Common myeloid progenitor, CD34-positive (primary cell): ENCODE data around the gene KREMEN1.
"Not testable (repeated sequence)": the region's sequence is repeated elsewhere in the genome, so short reads cannot be mapped to it uniquely, and the experiment has no call there.

ENCODE experiments used
- CTCF ChIA-PET: fragments of 350-600 bp; sonication (Branson Sonifier 250); formaldehyde crosslinking; loops from one replicate; lab custom pipeline; 2021; ENCODE audit warnings: antibody characterized with exemption; lab: Charles Lee
- POLR2A ChIA-PET: fragments of 350-600 bp; sonication (Branson Sonifier 250); formaldehyde crosslinking; loops from one replicate; lab custom pipeline; 2021; ENCODE audit warnings: antibody characterized with exemption; lab: Charles Lee
- DNase-seq, 3 donors: peaks; one replicate each; pipeline versions ENCODE4 v3.0.0 to v3.0.0-alpha.2; 2013
- H3K27ac ChIP-seq, 2 experiments: 1 replicate in 1 of 2; 2 replicates in 1 of 2; pipeline ENCODE4 v1.7.0; 2013; ENCODE audit warnings: inconsistent platforms in 2 of 2, low read length in 2 of 2, mild to moderate bottlenecking in 2 of 2, low read depth in 1 of 2, moderate library complexity in 1 of 2; ENCODE audit not compliant: severe bottlenecking in 2 of 2, insufficient read depth in 1 of 2, poor library complexity in 1 of 2
- H3K27me3 ChIP-seq, 5 experiments: replicated peaks in 2 of 5; 1 replicate in 3 of 5; 2 replicates in 2 of 5; pipeline versions ENCODE4 v1.6.1 to v1.7.0; 2013; ENCODE audit warnings: low read length in 4 of 5, mild to moderate bottlenecking in 2 of 5, moderate library complexity in 2 of 5, inconsistent platforms in 1 of 5; ENCODE audit not compliant: insufficient read depth in 5 of 5, control insufficient read depth in 4 of 5
- H3K36me3 ChIP-seq, 4 experiments: 1 replicate in 2 of 4; 2 replicates in 2 of 4; pipeline versions ENCODE4 v1.6.1 to v1.7.0; 2013; ENCODE audit warnings: low read length in 3 of 4, control low read depth in 1 of 4, mild to moderate bottlenecking in 1 of 4; ENCODE audit not compliant: control insufficient read depth in 4 of 4, insufficient read depth in 4 of 4
- H3K4me1 ChIP-seq, 4 experiments: 1 replicate in 3 of 4; 2 replicates in 1 of 4; pipeline versions ENCODE4 v1.6.1 to v1.7.1; 2013; ENCODE audit warnings: low read length in 3 of 4, mild to moderate bottlenecking in 3 of 4, control low read depth in 1 of 4, inconsistent platforms in 1 of 4, moderate library complexity in 1 of 4; ENCODE audit not compliant: control insufficient read depth in 4 of 4, insufficient read depth in 4 of 4; ENCODE audit errors: control extremely low read depth in 1 of 4
- H3K4me3 ChIP-seq, 7 experiments: 1 replicate in 4 of 7; 2 replicates in 3 of 7; pipeline versions ENCODE4 v1.5.1 to v1.7.0; 2013; ENCODE audit warnings: mild to moderate bottlenecking in 7 of 7, low read length in 6 of 7, moderate library complexity in 6 of 7, inconsistent platforms in 2 of 7, low read depth in 2 of 7, control low read depth in 1 of 7; ENCODE audit not compliant: insufficient read depth in 4 of 7, control insufficient read depth in 1 of 7; ENCODE audit errors: extremely low read depth in 1 of 7
- H3K9me3 ChIP-seq, 5 experiments: 1 replicate in 4 of 5; 2 replicates in 1 of 5; pipeline versions ENCODE4 v1.6.1 to v1.7.1; 2013; ENCODE audit warnings: low read length in 4 of 5, mild to moderate bottlenecking in 2 of 5, inconsistent platforms in 1 of 5, low read depth in 1 of 5, moderate library complexity in 1 of 5; ENCODE audit not compliant: control insufficient read depth in 4 of 5, insufficient read depth in 2 of 5; ENCODE audit errors: control extremely low read depth in 1 of 5
- WGBS: methylation state at CpG from one replicate; pipeline ENCODE4 v1.1.5; 2013; ENCODE audit not compliant: insufficient coverage; 5-methylcytosine and 5-hydroxymethylcytosine counted together

The KREMEN1 gene

GRCh38 chr22:29078869-29079207, 6.0 kb downstream of the KREMEN1 start:
- Histone ChIP-seq H3K9me3 (no peaks in the 10 kb centered on the region), H3K36me3 (no peaks in the 10 kb centered on the region), H3K4me1 (peaks cover 0 to 9% (median 4%) of the 10 kb centered on the region in 4 experiments), H3K4me3 (no peak overlapping the region), H3K27ac (no peak overlapping the region), H3K27me3 (peaks cover 2 to 22% (median 14%) of the 10 kb centered on the region in 5 experiments)
- DNase-seq: no peak
- 100% methylated on average over 3 of the region's 6 CpGs for WGBS
- ChIA-PET CTCF (interaction anchor here (0.8 to 1.2 kb wide), 2 partner anchors 9 to 75 kb away, joined by 3 read pairs; no protein-coding TSS in a partner anchor), POLR2A (no interaction called here)

- peaks cover 2 to 17% (median 9%) of the 10 kb centered on the region in 5 experiments for H3K27me3 ChIP-seq
- no peaks in the 10 kb centered on the region for H3K36me3 ChIP-seq
- peak in 2 of 3 donors; percentile 48 to 68 for DNase-seq
- 74% methylated on average over 7 of the region's 8 CpGs for WGBS
- H3K27ac ChIP-seq: no peak overlapping the region
- no peaks in the 10 kb centered on the region for H3K9me3 ChIP-seq
- ChIA-PET POLR2A (no interaction called here), CTCF (interaction anchor here (0.8 to 1.2 kb wide), 2 partner anchors 14 to 75 kb away, joined by 3 read pairs; no protein-coding TSS in a partner anchor)
- no peak overlapping the region for H3K4me3 ChIP-seq
- peaks cover 0 to 5% (median 2%) of the 10 kb centered on the region in 4 experiments for H3K4me1 ChIP-seq
Measured at GRCh38 chr22:29079218-29079901, 6.5 kb downstream of the KREMEN1 start.

GRCh38 chr22:29080106-29080975, 7.5 kb downstream of the KREMEN1 start:
- 98% methylated on average over 5 of the region's 7 CpGs for WGBS
- Histone ChIP-seq H3K36me3 (no peaks in the 10 kb centered on the region), H3K4me3 (no peak overlapping the region), H3K4me1 (peaks cover 0 to 5% (median 2%) of the 10 kb centered on the region in 4 experiments), H3K27me3 (peaks cover 0 to 7% (median under 1%) of the 10 kb centered on the region in 5 experiments), H3K9me3 (no peaks in the 10 kb centered on the region), H3K27ac (no peak overlapping the region)
- ChIA-PET POLR2A (no interaction called here), CTCF (interaction anchor here (0.8 kb wide), 1 partner anchor 13 kb away, joined by 3 read pairs; no protein-coding TSS in a partner anchor)
- DNase-seq: no peak

GRCh38 chr22:29081517-29082236, 8.8 kb downstream of the KREMEN1 start:
- POLR2A ChIA-PET: no interaction called here
- CTCF ChIA-PET: interaction anchor here (1.0 to 1.5 kb wide), 2 partner anchors 12 to 19 kb away, joined by 4 to 5 read pairs; no protein-coding TSS in a partner anchor
- H3K4me1 ChIP-seq: peaks cover 0 to 5% (median 2%) of the 10 kb centered on the region in 4 experiments
- no peaks in the 10 kb centered on the region for H3K9me3 ChIP-seq
- H3K27ac ChIP-seq: no peak overlapping the region
- no peak overlapping the region for H3K4me3 ChIP-seq
- H3K36me3 ChIP-seq: no peaks in the 10 kb centered on the region
- no peak for DNase-seq
- peaks cover 0 to 3% (median 0%) of the 10 kb centered on the region in 5 experiments for H3K27me3 ChIP-seq
- WGBS: 100% methylated on average over 1 of the region's 3 CpGs

- peaks cover 0 to 3% (median 0%) of the 10 kb centered on the region in 5 experiments for H3K27me3 ChIP-seq
- POLR2A ChIA-PET: no interaction called here
- no peaks in the 10 kb centered on the region for H3K9me3 ChIP-seq
- 97% methylated on average over 3 of the region's 7 CpGs for WGBS
- H3K4me3 ChIP-seq: no peak overlapping the region
- H3K4me1 ChIP-seq: peaks cover 0 to 5% (median 2%) of the 10 kb centered on the region in 4 experiments
- H3K27ac ChIP-seq: no peak overlapping the region
- H3K36me3 ChIP-seq: no peaks in the 10 kb centered on the region
- CTCF ChIA-PET: interaction anchor here (0.7 to 1.5 kb wide), 4 partner anchors 9 to 19 kb away, joined by 3 to 5 read pairs (median 4); no protein-coding TSS in a partner anchor
- no peak for DNase-seq
Measured at GRCh38 chr22:29082826-29083545, 10.2 kb downstream of the KREMEN1 start.

GRCh38 chr22:29083576-29083932, 10.7 kb downstream of the KREMEN1 start:
- H3K9me3 ChIP-seq, H3K4me1 ChIP-seq, POLR2A ChIA-PET, H3K27ac ChIP-seq, H3K4me3 ChIP-seq, H3K27me3 ChIP-seq, CTCF ChIA-PET, DNase-seq, H3K36me3 ChIP-seq: not testable (repeated sequence)
- WGBS: 100% methylated on average over 3 of the region's 7 CpGs
